Natural killer cell (primary cell): ENCODE measurements around the gene XK. TPM values are rescaled to one million over a fixed set of nuclear protein-coding genes. Genes with fewer than 3 reads are reported as not detected.

Experiments
- ATAC-seq, 3 donors: fragments of 150-1000 bp in 2 of 3; fragments of 200-7000 bp in 1 of 3; cut with Tn5 transposase; 1 replicate in 1 of 3; 2 replicates in 2 of 3; pipeline ENCODE4 v1.10.0; 2021; ENCODE audit warnings: mild to moderate bottlenecking in 2 of 3, moderate library complexity in 2 of 3
- DNase-seq, 2 donors: peaks; one replicate each; pipeline versions ENCODE4 v3.0.0 to v3.0.0-alpha.2; 2013 to 2021; ENCODE audit warnings: mixed read lengths in 1 of 2
- H3K27ac ChIP-seq: one replicate; pipeline ENCODE4 v1.5.1; 2013; ENCODE audit warnings: mild to moderate bottlenecking, low read length
- H3K27me3 ChIP-seq: one replicate; pipeline ENCODE4 v1.6.1; 2013; ENCODE audit warnings: low read length; ENCODE audit not compliant: control insufficient read depth, insufficient read depth
- H3K36me3 ChIP-seq: one replicate; pipeline ENCODE4 v1.6.1; 2013; ENCODE audit warnings: low read length; ENCODE audit not compliant: control insufficient read depth, insufficient read depth
- H3K4me1 ChIP-seq: one replicate; pipeline ENCODE4 v1.6.1; 2013; ENCODE audit warnings: low read length; ENCODE audit not compliant: control insufficient read depth, insufficient read depth
- H3K4me3 ChIP-seq: one replicate; pipeline ENCODE4 v1.5.1; 2013; ENCODE audit warnings: low read length
- H3K9me3 ChIP-seq: one replicate; pipeline ENCODE4 v1.6.1; 2013; ENCODE audit warnings: low read length; ENCODE audit not compliant: control insufficient read depth, insufficient read depth
- H3K27ac Mint-ChIP-seq, 2 donors: one replicate each; pipeline ENCODE4 v1.8.0; 2022; ENCODE audit warnings: mild to moderate bottlenecking in 2 of 2, mixed read lengths in 2 of 2, moderate library complexity in 1 of 2
- H3K27me3 Mint-ChIP-seq, 2 donors: one replicate each; pipeline ENCODE4 v1.8.0; 2022; ENCODE audit warnings: low read depth in 2 of 2, mixed read lengths in 2 of 2
- H3K36me3 Mint-ChIP-seq: one replicate; pipeline ENCODE4 v1.8.0; 2022; ENCODE audit warnings: mixed read lengths
- H3K4me1 Mint-ChIP-seq, 2 donors: one replicate each; pipeline ENCODE4 v1.8.0; 2022; ENCODE audit warnings: mixed read lengths in 2 of 2
- H3K4me3 Mint-ChIP-seq: one replicate; pipeline ENCODE4 v1.8.0; 2022; ENCODE audit warnings: mild to moderate bottlenecking, moderate library complexity, mixed read lengths
- H3K9me3 Mint-ChIP-seq, 2 donors: one replicate each; pipeline ENCODE4 v1.8.0; 2022; ENCODE audit warnings: mixed read lengths in 2 of 2
- CTCF ChIP-seq: fragments of 200-600 bp; IDR thresholded peaks from one replicate; pipeline ENCODE4 v1.8.0; 2022; ENCODE audit warnings: antibody characterized with exemption
- WGBS: methylation state at CpG from one replicate; pipeline ENCODE4 v1.1.7; 2013; ENCODE audit warnings: missing lambda C conversion rate; ENCODE audit not compliant: insufficient coverage; 5-methylcytosine and 5-hydroxymethylcytosine counted together
- intact Hi-C: fragments of 100-400 bp; cut with micrococcal nuclease; formaldehyde crosslinking; loops from one replicate; pipeline ENCODE4 v1.14.2; 2022
- total RNA-seq, 4 donors: library from RNA; stranded (reverse); fragments of 120-200 nt in 1 of 4; gene quantifications; one replicate each; pipeline versions ENCODE4 v1.2.3 to v1.2.4, GENCODE V29; 2013 to 2022

Gene XK
- total RNA-seq, 3 donors from 2014 or later (not counting 1 experiment from before 2014, with no cell fraction given) = 0.29 to 1.3 (median 0.56) TPM

GRCh38 chrX:37658343-37659030 lies 27.1 kb upstream of the XK start:
- no peak for DNase-seq
- H3K27me3 Mint-ChIP-seq = no peaks in the 10 kb centered on the region
- no peak overlapping the region for H3K27ac Mint-ChIP-seq
- intact Hi-C loops = no loop called here
- Histone ChIP-seq H3K9me3 (no peaks in the 10 kb centered on the region), H3K27ac (no peak overlapping the region), H3K36me3 (no peaks in the 10 kb centered on the region), H3K4me1 (no peaks in the 10 kb centered on the region), H3K4me3 (no peak overlapping the region), H3K27me3 (no peaks in the 10 kb centered on the region)
- no peak for ATAC-seq
- H3K36me3 Mint-ChIP-seq = no peaks in the 10 kb centered on the region
- no peak overlapping the region for H3K4me3 Mint-ChIP-seq
- no peaks in the 10 kb centered on the region for H3K4me1 Mint-ChIP-seq
- whole genome bisulfite sequencing = 100% methylated on average over 1 of the region's 4 CpGs
- H3K9me3 Mint-ChIP-seq = no peaks in the 10 kb centered on the region
- no peak for TF ChIP-seq CTCF

DNA sequence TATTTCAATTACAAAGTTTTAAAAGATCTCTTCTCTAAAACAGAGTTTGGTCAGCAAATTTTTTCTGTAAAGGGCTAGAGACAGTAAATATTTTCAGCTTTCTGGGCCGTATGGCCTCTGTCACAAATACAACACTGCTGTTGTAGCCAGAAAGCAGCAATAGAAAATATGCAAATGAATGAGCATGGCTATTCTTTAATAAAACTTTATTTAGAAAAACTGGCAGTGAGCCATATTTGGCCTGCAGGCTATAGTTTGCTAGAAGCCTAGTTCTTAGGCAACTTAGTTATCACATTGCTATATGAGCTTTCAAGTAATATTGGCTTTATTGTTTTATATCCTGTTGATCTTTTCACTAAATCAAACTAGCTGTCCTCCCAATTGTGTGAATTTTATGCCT lies 26.5 kb upstream of the XK start:
- H3K4me1 Mint-ChIP-seq = no peaks in the 10 kb centered on the region
- WGBS = 86% methylated on average over 1 of the region's 1 CpG
- intact Hi-C loops = no loop called here

DNA sequence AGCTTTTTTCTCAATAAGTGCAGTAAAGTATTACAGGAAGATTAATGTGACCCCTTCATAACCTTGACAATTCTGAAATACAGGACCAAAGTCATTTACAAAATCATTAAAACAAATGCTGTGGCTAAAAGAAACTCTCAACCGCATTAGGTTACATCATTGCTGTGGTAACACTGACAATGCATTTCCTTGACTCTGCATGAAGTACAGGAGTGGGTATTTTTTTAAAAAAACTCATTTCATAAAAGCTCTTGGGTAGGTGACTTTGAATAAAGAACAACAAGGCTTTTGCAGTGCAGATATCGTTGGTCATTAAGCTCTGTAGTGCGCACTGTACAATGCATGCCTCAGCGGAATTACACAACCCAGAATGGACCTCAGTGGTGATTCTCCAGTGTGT lies 23.4 kb upstream of the XK start:
- H3K9me3 ChIP-seq = no peaks in the 10 kb centered on the region
- no peak overlapping the region for H3K4me3 Mint-ChIP-seq

More for the DNA sequence above, 26.5 kb upstream of the XK start:
- no peaks in the 10 kb centered on the region for H3K9me3 ChIP-seq
- no peaks in the 10 kb centered on the region for H3K27me3 ChIP-seq
- no peak overlapping the region for H3K27ac ChIP-seq
- TF ChIP-seq CTCF = no peak
- H3K4me3 ChIP-seq = no peak overlapping the region
- Mint-ChIP-seq H3K27ac (no peak overlapping the region), H3K4me3 (no peak overlapping the region), H3K36me3 (no peaks in the 10 kb centered on the region), H3K9me3 (no peaks in the 10 kb centered on the region), H3K27me3 (no peaks in the 10 kb centered on the region)
- H3K36me3 ChIP-seq = no peaks in the 10 kb centered on the region
- ATAC-seq (no peak), DNase-seq (no peak)
- no peaks in the 10 kb centered on the region for H3K4me1 ChIP-seq

More for the DNA sequence above, 23.4 kb upstream of the XK start:
- Mint-ChIP-seq H3K9me3 (no peaks in the 10 kb centered on the region), H3K27me3 (no peaks in the 10 kb centered on the region), H3K27ac (no peak overlapping the region), H3K36me3 (no peaks in the 10 kb centered on the region), H3K4me1 (no peaks in the 10 kb centered on the region)
- TF ChIP-seq CTCF = no peak
- 83% methylated on average over 4 of the region's 4 CpGs for WGBS
- peak in 1 of 3 donors; percentile 41 for ATAC-seq
- Histone ChIP-seq H3K27ac (no peak overlapping the region), H3K4me1 (no peaks in the 10 kb centered on the region), H3K36me3 (no peaks in the 10 kb centered on the region), H3K4me3 (no peak overlapping the region), H3K27me3 (no peaks in the 10 kb centered on the region)
- DNase-seq = no peak
- intact Hi-C loops = no loop called here
